HG03280 (cell line): Measurements from ENCODE around the gene FNIP2.
"Not testable (repeated sequence)": the region's sequence is repeated elsewhere in the genome, so short reads cannot be mapped to it uniquely, and the experiment has no call there.

Experiments used
- ATAC-seq: cut with Tn5 transposase; IDR thresholded peaks from one replicate; pipeline ENCODE4 v1.9.1; 2021; ENCODE audit warnings: mild to moderate bottlenecking, moderate library complexity; ENCODE audit not compliant: unreplicated experiment

FNIP2 gene

DNA sequence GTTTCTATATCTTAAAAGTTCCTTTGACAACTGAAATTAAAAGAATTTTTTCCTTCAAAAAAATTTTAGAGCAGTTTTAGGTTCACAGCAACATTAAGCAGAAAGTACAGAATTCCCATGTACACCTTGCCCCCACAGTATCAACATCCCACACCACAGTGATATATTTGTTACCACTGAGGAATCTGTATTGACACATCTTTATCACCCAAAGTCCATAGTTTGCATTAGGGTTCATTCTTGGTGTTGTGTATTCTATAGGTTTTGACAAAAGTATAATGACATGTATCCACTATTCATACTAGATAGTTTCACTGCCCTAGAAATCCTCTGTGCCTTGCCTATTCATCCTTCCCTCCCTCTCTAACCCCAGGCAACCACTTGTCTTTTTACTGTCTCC lies 43.7 kb downstream of the FNIP2 start:
- ATAC-seq = no peak

DNA sequence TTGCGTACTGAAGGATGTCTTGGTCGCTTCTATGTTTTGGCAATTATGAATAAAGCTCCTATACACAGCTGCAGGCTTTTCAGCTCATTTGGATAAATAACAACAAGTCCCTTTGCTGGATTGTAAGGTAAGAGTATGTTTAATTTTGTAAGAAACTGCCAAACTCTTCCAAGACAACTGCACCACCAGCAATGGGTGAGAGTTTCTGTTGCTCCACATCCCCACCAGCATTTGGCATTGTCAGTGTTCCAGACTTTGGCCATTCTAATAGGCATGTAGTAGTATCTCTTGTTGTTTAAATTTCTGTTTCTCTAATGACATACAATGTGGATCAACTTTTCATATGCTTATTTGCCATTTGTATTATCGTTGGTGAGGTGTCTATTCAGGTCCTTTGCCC lies 44.3 kb downstream of the FNIP2 start:
- no peak for ATAC-seq

DNA sequence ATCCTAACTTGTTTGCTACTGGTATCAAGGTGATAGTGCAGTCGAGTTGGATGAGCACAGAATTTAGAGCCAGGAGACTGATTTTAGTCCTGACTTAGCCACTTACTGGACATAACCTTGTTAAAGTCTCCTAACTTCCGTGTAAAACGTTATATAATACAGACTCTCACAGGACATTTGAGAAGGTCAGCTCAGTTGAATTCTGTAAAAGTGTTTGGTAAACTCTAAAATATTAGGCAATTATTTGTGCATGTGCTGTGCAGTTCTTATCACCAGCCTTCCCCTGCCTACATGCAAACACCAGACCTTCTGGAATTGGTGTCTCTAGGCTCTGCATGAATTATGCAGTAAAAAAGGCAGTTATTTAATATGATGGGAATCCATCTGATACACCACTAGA lies 45.4 kb downstream of the FNIP2 start:
- no peak for ATAC-seq

DNA sequence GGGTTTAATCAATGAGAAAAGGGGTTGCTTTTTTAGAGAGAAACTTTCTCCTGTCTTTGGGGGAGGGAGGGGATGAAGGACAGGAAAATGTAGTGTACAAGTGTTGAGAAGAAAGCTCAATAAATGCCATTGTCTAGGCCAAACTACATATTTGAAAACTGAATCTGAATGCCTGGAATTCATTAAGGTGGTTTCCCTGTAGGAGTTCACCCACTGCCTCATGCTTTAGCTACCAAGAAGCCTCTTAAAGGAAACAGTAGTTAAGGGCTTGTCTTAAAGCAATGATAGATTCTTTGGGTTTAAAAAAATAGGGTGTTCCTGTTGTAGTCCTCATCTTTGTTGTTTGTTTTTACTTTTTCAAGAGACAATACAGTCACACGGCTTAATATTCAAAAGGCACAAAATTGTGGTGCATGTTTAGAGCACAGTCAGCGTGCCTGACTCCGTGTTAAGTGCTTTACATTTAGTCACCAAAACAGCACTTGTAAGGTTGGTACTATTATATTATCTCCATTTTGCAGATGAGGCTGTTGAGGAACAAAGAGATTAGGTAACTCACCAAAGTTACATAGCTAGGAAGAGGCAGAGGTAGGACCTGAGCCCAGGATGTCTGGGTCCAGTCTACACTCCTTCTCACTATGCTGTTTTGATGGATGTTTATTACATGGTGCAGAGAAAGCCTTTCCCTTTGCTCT lies 46.0 kb downstream of the FNIP2 start:
- no peak for ATAC-seq

DNA sequence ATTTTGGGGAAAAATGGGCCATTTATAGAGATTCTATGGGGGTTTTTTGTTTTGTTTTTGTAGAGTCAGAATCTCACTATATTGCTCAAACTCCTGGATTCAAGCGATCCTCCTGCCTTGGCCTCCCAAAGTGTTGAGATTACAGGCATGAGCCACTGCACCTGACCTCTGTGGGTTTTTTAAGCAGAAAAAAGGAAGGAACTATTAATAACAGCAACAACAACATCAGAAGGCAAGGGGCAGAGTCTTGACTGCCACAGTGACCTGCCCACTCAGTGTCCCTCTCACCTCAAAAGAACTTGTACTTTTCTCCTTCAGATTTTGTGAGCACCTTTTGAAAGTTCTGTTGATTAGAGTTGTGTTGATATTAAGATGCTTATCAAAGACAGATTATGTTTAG lies 48.1 kb downstream of the FNIP2 start:
- ATAC-seq = no peak

DNA sequence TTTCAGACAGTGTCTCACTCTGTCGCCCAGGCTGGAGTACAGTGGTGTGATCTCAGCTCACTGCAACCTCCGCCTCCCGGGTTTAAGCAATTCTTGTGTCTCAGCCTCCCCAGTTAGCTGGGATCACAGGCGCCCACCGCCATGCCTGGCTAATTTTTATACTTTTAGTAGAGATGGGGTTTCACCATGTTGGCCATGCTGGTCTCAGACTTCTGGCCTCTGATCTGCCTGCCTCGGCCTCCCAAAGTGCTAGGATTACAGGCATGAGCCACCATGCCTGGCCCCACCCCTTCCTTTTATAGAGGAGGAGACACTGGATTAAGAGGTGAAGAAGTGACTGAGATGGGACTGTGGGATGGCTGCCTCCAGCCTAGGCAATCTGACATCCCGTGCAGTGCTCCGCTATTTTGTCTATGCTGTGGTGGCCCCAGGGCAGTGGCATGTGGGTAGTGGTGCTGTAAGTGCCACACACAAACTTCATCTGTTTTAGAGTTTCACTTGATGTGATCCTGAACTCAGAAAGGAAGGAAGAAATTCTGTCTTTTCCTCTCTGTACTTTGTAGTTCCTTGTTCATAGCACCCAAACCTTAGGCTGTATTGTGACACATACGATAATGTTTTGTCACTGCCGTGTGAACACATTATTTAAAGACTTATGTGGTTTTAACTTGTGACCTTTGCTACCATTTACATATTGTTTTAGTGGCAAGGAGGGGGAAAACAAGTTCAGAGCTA lies 48.9 kb downstream of the FNIP2 start:
- peak; percentile 60 for ATAC-seq

DNA sequence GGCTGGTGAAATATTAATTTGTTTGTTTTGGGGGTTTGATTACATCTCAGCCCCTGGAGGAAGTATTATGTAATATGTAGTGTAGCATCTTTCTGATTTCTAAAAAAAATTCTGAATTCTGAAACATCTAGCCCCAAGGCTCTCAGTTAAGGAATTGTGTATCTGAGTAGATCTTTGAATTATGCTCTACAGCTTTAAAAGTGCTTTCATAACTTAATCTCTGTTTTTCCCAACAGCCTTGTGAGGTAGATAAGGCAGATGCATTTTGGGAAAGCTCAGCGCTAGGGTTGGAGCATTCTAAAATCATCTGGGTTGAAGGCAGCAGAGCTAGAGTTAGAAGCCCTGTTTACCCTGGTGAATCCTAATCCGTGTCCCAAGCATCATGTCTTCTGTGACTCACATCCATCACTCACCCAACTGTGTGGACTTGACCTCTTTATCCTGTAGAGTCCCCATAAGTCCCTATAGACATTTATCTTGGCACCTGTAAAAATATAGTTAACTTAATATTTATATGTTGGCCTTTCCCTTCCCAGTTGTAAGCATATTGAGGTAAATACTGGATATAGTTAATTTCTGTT lies 49.8 kb downstream of the FNIP2 start:
- ATAC-seq = no peak

DNA sequence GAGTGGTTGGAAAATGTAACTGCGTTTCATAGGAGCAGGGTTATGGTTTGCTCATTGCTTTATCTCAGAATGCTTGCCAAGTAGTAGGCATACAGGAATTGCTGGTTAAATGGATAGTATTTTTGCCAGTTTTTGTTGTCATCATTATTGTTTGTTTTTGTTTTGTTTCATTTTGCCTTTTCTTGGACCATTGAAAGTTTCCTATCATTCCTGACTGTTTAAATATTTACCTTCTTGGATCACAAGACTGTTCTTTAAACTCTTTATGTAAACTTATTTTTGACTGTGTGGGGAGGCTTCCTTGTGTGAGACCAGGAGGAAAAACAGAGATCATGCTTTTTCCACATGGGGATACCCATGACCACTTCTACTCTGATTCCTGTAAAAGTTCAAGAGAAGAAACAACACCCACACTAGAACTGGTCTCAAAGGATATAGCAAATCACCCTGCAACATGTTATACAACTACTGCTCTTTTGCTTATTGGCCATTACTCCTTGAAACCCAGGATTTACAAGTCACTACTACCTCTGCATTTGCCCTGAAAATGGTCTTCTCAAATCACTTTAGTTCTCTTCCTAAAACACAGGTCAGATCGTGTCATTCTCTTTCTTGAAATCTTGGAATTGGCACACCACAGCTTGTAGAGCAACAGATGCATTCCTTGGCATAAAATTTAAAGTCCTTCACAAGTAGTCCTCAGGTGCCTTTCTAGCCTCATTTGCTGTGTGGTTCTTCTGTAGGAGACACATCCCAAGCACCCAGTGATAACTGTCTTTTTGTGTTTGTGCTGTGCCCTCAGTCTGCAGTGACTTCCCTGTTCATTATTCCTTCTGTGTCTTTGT lies 51.3 kb downstream of the FNIP2 start:
- ATAC-seq = no peak

DNA sequence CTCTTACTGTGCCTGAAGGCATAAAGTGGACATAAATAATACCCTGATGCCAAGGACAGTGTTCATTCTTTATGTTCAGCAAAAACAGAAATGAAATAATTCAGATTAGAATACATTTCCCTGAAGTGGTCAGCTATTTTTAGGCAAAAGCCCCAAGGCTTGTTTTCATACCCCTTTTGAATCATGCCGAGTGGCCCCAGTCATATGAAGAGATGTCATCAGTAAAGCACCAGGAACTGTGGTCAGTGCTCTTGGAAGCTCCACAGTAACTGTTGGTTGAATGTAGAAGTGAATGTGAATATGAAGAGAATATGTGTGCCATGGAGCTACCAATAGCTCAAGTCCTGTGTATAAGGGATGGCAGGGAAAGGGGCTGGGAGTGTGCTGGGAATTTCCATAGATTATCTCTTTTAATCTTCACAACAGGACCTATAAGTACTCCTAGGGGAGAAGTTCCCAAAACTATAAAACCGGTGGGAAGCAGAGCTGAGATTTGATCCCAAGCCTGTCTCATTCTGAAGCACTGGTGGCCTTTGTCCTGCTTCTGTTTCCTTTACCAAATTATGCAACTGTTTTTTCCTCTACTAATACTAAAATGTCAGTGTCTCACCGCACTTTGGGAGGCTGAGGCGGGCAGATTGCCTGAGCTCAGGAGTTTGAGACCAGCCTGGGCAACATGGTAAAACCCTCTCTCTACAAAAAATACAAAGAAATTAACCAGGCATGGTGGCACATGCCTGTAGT lies 52.6 kb downstream of the FNIP2 start:
- peak; percentile 39 for ATAC-seq

DNA sequence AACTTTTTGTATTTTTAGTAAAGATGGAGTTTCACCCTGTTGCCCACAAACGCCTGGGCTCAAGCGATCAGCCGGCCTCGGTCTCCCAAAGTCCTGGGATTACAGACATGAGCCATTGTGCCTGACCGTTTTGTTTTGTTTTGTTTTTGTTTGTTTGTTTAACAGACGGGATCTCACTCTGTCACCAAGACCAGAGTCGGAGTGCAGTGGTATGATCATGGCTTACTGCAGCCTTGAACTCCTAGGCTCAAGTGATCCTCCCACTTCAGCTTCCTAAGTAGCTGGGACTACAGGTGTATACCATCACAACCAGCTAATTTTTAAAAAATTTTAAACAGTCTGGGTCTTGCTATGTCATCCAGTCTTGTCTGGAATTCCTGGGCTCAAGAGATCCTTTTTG lies 53.5 kb downstream of the FNIP2 start:
- ATAC-seq = no peak

DNA sequence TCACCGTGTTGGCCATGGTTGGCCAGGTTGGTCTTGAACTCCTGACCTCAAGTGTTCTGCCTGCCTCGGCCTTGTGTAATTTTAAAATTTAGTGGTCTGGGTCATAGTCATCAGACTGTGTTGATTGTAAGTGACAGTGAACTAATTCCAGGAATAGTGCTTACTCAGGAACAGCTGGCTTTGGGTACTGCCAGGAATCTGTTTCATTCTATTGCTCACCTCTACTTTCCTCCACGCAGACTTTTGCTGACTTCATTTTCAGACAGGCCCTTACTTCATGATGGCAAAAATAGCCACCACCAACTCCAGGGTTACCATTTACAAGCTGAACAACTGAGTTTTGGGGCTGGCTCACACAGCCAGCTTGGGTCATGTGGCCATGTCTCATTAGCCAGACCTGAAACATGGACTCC lies 54.6 kb downstream of the FNIP2 start:
- ATAC-seq = peak; percentile 31

DNA sequence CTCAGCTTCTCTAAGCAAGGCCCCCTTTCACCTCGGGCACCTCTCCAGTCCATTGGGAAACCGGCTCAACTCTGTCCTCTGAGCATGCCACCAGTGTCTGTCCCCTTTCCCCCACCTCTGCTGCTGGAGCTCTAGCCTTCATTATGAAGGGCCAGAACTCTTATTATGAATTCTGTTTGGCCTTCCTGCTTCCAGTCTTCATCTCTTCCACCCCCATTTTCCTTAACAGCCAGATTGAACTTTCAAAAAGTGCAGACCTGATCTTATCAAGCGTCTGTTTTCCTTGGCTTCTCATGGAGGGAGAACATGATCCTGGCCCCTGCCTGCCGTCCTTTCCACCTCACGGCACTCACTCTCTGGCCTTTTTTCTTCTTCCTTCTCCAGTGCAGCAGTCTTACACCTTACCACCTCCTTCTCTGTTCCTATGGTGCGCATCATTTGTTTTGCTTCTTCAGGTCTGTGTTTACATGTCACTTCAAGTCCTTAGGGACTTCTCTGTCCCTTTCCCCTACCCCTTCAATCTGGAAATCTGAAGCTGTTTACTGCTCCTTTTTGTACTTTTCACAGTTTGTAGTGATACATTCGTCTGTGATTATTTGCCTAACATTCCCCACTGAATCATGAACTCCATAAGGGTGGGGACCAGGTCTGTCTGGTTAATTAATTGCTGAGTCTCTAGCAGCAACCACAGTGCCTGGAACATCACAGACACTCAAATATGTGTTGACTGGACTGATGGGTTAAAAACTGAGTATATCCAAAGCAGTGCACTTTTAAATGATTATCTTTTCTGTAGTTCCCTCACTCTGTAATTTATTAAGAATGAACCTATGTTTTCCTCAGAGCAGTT lies 55.8 kb downstream of the FNIP2 start:
- no peak for ATAC-seq

DNA sequence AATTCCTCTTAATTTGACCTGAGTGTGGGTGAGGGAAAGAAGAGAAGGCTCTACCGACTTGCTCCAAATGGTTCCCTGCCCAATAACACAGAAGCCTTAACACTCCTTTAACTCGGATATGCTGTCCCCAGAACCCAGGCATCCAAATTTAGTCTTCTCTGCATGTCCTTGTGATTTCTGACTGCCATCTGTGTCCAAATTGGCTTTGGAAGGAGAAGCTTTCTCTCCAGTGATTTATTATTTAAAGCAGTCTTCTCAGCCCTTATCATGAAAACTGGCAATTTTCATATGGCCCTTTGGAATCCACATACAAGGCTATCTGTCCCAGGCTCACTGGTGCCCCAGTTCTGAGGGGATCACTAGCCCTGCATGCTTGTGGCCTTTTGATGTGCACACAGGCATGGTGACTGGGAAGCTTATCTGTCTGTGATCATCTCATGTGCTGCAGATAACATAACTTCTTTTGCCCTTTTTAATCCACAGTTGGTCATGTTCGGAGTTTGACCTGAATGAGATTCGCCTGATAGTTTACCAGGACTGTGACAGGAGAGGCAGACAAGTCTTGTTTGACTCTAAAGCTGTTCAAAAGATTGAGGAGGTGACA lies 56.7 kb downstream of the FNIP2 start:
- ATAC-seq = peak; percentile 3

DNA sequence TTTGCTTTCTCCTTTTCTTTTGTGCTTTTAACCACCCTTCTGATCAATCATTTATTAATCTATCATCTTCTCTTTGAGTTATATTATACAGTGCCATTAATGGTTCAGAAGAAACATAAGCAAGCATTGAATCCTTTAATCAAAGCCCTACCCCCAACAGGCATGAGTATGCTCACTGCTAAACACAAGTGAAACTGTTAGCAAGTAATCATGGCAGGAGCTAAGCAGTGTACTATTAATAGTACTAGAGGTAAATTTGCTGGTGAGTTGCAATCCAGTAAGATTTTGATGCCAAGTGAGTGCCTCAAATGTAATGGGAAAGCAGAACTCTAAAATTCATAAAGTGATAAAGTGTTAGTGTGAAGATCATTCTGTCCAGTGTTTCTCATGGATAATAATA lies 57.2 kb downstream of the FNIP2 start:
- peak; percentile 68 for ATAC-seq

DNA sequence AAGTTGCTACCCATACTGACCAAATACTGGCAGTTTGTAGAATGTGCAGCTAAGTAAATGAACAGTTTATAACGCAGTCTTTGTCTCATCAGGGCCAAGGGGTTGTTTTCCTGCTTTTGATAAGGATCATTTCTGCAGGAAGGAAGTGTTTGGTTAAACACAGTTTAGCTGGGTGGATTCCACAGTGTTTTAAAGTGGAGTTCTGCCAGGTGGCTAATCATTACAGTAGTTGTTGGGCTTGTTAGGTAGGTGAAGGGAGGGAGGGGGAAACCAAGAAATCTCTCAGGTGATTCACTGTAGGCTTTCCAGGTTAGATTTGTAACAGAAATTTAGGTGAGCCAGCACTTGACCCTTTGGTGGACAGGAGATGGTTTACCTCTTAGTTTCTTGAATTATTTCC lies 58.1 kb downstream of the FNIP2 start:
- no peak for ATAC-seq

DNA sequence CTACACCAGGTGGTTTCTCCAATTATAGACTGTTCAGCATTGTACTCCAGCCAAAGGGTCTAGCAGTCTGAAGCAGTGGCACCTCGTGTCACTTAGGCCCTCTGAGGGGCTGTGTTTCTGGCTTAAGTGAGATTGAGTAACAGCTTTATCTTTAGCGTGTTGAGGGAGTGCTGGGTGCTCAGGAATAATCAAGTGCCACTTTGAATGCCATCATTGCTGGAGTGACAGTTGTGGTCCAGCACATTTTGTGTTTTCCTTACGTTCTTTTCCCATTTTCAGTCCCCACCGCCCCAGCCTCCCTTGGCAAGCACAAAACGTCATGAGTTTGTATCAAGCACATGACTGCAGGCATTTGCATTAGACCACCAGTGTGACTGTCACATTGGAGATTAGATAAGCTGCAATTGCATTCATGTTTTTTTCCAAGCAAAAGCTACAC lies 58.7 kb downstream of the FNIP2 start:
- no peak for ATAC-seq

DNA sequence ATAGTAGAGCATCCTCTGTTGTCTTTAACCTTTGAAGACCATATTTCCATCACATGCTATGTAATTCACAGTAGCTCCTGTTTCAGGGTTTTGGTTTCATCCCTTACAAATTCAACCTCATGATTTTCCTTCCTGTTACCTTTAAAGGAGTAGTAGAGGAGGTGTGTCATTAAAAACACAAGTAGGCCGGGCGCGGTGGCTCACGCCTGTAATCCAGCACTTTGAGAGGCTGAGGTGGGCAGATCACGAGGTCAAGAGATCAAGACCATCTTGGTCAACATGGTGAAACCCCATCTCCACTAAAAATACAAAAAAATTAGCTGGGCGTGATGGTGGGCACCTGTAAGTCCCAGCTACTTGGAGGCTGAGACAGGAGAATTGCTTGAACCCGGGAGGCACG lies 59.3 kb downstream of the FNIP2 start:
- not testable (repeated sequence) for ATAC-seq

DNA sequence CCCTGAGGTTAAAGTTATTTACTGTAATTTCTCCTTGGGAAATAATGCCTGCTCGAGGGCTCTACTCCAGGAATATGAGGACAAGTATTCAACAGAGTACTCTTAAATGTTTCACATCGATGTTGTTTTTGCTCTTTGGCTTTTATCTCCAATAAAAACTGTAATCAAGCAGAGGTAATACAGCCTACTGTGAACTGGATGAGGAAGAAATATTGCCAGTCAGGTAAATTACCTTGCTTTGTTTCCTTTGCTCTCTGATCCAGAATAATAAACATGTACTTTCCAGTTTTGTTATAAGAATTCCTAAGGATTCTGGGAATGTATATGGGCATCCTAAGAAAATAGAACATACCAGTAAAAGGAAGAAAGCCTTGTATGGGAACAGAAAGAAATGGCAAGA lies 60.4 kb downstream of the FNIP2 start:
- no peak for ATAC-seq

DNA sequence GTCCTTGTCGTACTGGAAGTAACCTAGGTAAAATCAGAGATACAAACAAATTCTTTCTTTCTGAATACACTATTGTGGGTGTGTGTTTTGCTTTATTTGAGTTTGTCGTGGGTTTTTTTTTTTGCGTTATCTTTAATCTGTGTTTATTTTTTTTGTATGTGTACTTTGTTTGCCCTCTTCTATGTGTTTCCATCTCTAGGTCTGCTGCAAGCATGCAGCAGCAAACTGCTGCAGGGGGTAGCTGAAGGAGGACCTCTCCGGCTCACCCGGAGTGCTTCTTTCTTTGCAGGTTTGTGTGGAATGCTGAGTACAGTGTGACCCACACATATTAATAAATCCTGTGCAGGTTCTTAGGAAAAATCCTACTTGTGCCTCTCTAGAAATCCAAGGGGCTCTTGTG lies 64.8 kb downstream of the FNIP2 start:
- no peak for ATAC-seq
